ENCODE data around the gene ATXN1. TPM values are rescaled to one million over a fixed set of nuclear protein-coding genes. Genes with fewer than 3 reads are reported as not detected.
A peak's percentile ranks its signal among the peaks of the same experiment; 100 is the strongest.
"Not testable (repeated sequence)": the region's sequence is repeated elsewhere in the genome, so short reads cannot be mapped to it uniquely, and the experiment has no call there.

The ATXN1 gene
- total RNA-seq, 1 experiment from 2014 or later = 13.4 TPM

- DNase-seq (ENCODE audit: low read depth, low spot score); in situ Hi-C loops (cut with HindIII; ENCODE audit: low pct_unique_long_range_greater_than_20kb, low sequenced_read_pairs): not testable (repeated sequence)
Observed at GRCh38 chr6:16390909-16391450, 370.3 kb downstream of the ATXN1 start.

GRCh38 chr6:16389642-16390041, 371.6 kb downstream of the ATXN1 start:
- in situ Hi-C loops (cut with HindIII; ENCODE audit: low pct_unique_long_range_greater_than_20kb, low sequenced_read_pairs) = no loop called here
- no peak for DNase-seq (ENCODE audit: low read depth, low spot score)

GRCh38 chr6:16388488-16388887, 372.8 kb downstream of the ATXN1 start:
- in situ Hi-C loops (cut with HindIII; ENCODE audit: low pct_unique_long_range_greater_than_20kb, low sequenced_read_pairs) = no loop called here
- DNase-seq (ENCODE audit: low read depth, low spot score) = peak; percentile 62

GRCh38 chr6:16386057-16386456, 375.2 kb downstream of the ATXN1 start:
- in situ Hi-C loops (cut with HindIII; ENCODE audit: low pct_unique_long_range_greater_than_20kb, low sequenced_read_pairs) = no loop called here
- DNase-seq (ENCODE audit: low read depth, low spot score) = no peak

GRCh38 chr6:16383607-16384206, 377.6 kb downstream of the ATXN1 start:
- in situ Hi-C loops (cut with HindIII; ENCODE audit: low pct_unique_long_range_greater_than_20kb, low sequenced_read_pairs) = no loop called here
- DNase-seq (ENCODE audit: low read depth, low spot score) = no peak

- DNase-seq (ENCODE audit: low read depth, low spot score); in situ Hi-C loops (cut with HindIII; ENCODE audit: low pct_unique_long_range_greater_than_20kb, low sequenced_read_pairs): not testable (repeated sequence)
Observed at GRCh38 chr6:16381968-16382367, 379.3 kb downstream of the ATXN1 start.

- no peak for DNase-seq (ENCODE audit: low read depth, low spot score)
- in situ Hi-C loops (cut with HindIII; ENCODE audit: low pct_unique_long_range_greater_than_20kb, low sequenced_read_pairs) = no loop called here
Observed at GRCh38 chr6:16380220-16380809, 380.9 kb downstream of the ATXN1 start.

- in situ Hi-C loops (cut with HindIII; ENCODE audit: low pct_unique_long_range_greater_than_20kb, low sequenced_read_pairs); DNase-seq (ENCODE audit: low read depth, low spot score): not testable (repeated sequence)
Observed at GRCh38 chr6:16378360-16378759, 382.9 kb downstream of the ATXN1 start.

GRCh38 chr6:16377470-16377869, 383.8 kb downstream of the ATXN1 start:
- in situ Hi-C loops (cut with HindIII; ENCODE audit: low pct_unique_long_range_greater_than_20kb, low sequenced_read_pairs) = no loop called here
- DNase-seq (ENCODE audit: low read depth, low spot score) = no peak

- in situ Hi-C loops (cut with HindIII; ENCODE audit: low pct_unique_long_range_greater_than_20kb, low sequenced_read_pairs) = no loop called here
Observed at GRCh38 chr6:16375843-16376242, 385.4 kb downstream of the ATXN1 start.

GRCh38 chr6:16375206-16375605, 386.1 kb downstream of the ATXN1 start:
- in situ Hi-C loops (cut with HindIII; ENCODE audit: low pct_unique_long_range_greater_than_20kb, low sequenced_read_pairs) = no loop called here
- DNase-seq (ENCODE audit: low read depth, low spot score) = no peak

More at GRCh38 chr6:16375843-16376242, 385.4 kb downstream of the ATXN1 start:
- no peak for DNase-seq (ENCODE audit: low read depth, low spot score)

GRCh38 chr6:16374461-16375200, 386.6 kb downstream of the ATXN1 start:
- DNase-seq (ENCODE audit: low read depth, low spot score) = no peak
- in situ Hi-C loops (cut with HindIII; ENCODE audit: low pct_unique_long_range_greater_than_20kb, low sequenced_read_pairs) = no loop called here

- no peak for DNase-seq (ENCODE audit: low read depth, low spot score)
- in situ Hi-C loops (cut with HindIII; ENCODE audit: low pct_unique_long_range_greater_than_20kb, low sequenced_read_pairs) = no loop called here
Observed at GRCh38 chr6:16374016-16374415, 387.2 kb downstream of the ATXN1 start.

GRCh38 chr6:16372029-16372776, 389.1 kb downstream of the ATXN1 start:
- DNase-seq (ENCODE audit: low read depth, low spot score) = no peak
- in situ Hi-C loops (cut with HindIII; ENCODE audit: low pct_unique_long_range_greater_than_20kb, low sequenced_read_pairs) = no loop called here

- DNase-seq (ENCODE audit: low read depth, low spot score) = no peak
Observed at GRCh38 chr6:16371401-16371800, 389.9 kb downstream of the ATXN1 start.

GRCh38 chr6:16370943-16371342, 390.3 kb downstream of the ATXN1 start:
- in situ Hi-C loops (cut with HindIII; ENCODE audit: low pct_unique_long_range_greater_than_20kb, low sequenced_read_pairs) = no loop called here

More at GRCh38 chr6:16371401-16371800, 389.9 kb downstream of the ATXN1 start:
- in situ Hi-C loops (cut with HindIII; ENCODE audit: low pct_unique_long_range_greater_than_20kb, low sequenced_read_pairs) = no loop called here

GRCh38 chr6:16369989-16370388, 391.3 kb downstream of the ATXN1 start:
- no peak for DNase-seq (ENCODE audit: low read depth, low spot score)
- in situ Hi-C loops (cut with HindIII; ENCODE audit: low pct_unique_long_range_greater_than_20kb, low sequenced_read_pairs) = no loop called here

More at GRCh38 chr6:16370943-16371342, 390.3 kb downstream of the ATXN1 start:
- no peak for DNase-seq (ENCODE audit: low read depth, low spot score)
